Mesothelial cell of epicardium (in vitro differentiated cells): Measurements from ENCODE around the gene ZMIZ2. TPM values are rescaled to one million over a fixed set of nuclear protein-coding genes. Genes with fewer than 3 reads are reported as not detected.
"Not testable (repeated sequence)": the region's sequence is repeated elsewhere in the genome, so short reads cannot be mapped to it uniquely, and the experiment has no call there.

Experiments
- DNase-seq, 2 experiments: peaks; one replicate each; pipeline ENCODE4 v3.0.0; 2021; ENCODE audit warnings: low spot score in 2 of 2; ENCODE audit not compliant: unreplicated experiment in 2 of 2
- H3K27ac Mint-ChIP-seq: 2 replicates; pipeline ENCODE4 v1.8.0; 2021; ENCODE audit warnings: mixed read lengths
- H3K27me3 Mint-ChIP-seq: 2 replicates; pipeline ENCODE4 v1.8.0; 2021; ENCODE audit warnings: low read depth, mixed read lengths
- H3K36me3 Mint-ChIP-seq: 2 replicates; pipeline ENCODE4 v1.8.0; 2021; ENCODE audit warnings: mixed read lengths
- H3K4me1 Mint-ChIP-seq: 2 replicates; pipeline ENCODE4 v1.8.0; 2021; ENCODE audit warnings: mixed read lengths
- H3K4me3 Mint-ChIP-seq: 2 replicates; pipeline ENCODE4 v1.8.0; 2021; ENCODE audit warnings: mild to moderate bottlenecking, moderate library complexity, mixed read lengths
- H3K9me3 Mint-ChIP-seq: 2 replicates; pipeline ENCODE4 v1.8.0; 2021; ENCODE audit warnings: mixed read lengths
- total RNA-seq: library from RNA; stranded (reverse); gene quantifications from 3 replicates; pipeline ENCODE4 v1.2.1, GENCODE V29; 2021
- TF ChIP-seq, protein P1 (sequence below): fragments of 200-600 bp; sonication (generic); IDR thresholded peaks from one replicate; pipeline ENCODE4 v1.5.0; 2021; ENCODE audit warnings: antibody characterized with exemption; ENCODE audit not compliant: unreplicated experiment

The ZMIZ2 gene
- total RNA-seq, 1 donor from 2014 or later: 164 TPM

DNA sequence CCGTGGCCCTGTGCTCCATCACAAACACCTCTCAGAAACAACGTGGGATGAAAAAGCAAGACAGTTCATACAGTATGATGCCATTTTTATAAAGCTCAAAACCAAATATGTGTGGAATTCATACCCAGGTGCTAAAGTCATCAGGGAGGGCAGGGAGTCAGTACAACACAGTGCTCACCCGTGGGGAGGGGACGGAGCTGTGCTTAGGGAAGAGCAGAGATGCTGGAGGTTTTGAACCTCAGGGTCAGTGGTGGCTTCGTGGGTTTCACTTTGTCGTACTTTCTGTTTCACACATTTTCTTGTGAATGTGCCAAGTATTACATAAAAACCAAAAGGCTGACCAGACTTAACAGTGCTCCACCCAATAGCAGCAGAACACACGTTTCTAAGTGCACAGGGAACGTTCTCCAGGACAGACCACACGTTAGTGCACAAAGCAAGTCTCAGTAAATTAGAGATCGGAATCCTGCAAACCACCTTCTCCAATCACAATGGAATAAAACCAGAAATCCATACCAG lies 21.2 kb downstream of the ZMIZ2 start:
- DNase-seq: no peak
- peaks cover 30% of the 10 kb centered on the region for H3K4me1 Mint-ChIP-seq
- H3K27me3 Mint-ChIP-seq: no peaks in the 10 kb centered on the region
- H3K27ac Mint-ChIP-seq: peak overlapping the region; percentile 59
- TF ChIP-seq, protein P1, sequence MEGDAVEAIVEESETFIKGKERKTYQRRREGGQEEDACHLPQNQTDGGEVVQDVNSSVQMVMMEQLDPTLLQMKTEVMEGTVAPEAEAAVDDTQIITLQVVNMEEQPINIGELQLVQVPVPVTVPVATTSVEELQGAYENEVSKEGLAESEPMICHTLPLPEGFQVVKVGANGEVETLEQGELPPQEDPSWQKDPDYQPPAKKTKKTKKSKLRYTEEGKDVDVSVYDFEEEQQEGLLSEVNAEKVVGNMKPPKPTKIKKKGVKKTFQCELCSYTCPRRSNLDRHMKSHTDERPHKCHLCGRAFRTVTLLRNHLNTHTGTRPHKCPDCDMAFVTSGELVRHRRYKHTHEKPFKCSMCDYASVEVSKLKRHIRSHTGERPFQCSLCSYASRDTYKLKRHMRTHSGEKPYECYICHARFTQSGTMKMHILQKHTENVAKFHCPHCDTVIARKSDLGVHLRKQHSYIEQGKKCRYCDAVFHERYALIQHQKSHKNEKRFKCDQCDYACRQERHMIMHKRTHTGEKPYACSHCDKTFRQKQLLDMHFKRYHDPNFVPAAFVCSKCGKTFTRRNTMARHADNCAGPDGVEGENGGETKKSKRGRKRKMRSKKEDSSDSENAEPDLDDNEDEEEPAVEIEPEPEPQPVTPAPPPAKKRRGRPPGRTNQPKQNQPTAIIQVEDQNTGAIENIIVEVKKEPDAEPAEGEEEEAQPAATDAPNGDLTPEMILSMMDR: no peak
- H3K36me3 Mint-ChIP-seq: peaks cover 18% of the 10 kb centered on the region
- no peaks in the 10 kb centered on the region for H3K9me3 Mint-ChIP-seq
- no peak overlapping the region for H3K4me3 Mint-ChIP-seq

DNA sequence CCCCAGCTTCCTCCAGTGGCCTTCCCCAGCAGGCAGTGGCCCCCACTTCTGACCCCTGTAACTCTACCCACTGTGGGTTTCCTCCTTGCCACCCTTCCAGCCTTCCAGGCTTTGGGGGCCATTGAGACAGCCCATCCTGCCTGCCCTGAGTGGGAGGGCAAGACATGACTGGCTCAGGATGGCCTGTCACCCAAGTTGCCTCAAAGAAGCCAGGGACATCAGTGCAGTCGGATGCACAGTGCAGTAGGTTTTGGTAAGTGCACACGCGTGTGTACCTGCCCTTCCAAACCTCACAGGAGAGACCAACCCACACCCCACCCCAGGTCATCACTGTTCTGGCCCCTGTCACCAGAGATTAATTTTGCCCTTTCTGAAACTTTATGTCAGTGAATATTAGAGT lies 22.7 kb downstream of the ZMIZ2 start:
- H3K27ac Mint-ChIP-seq: peak overlapping the region; percentile 50
- H3K36me3 Mint-ChIP-seq: peaks cover 15% of the 10 kb centered on the region
- no peaks in the 10 kb centered on the region for H3K9me3 Mint-ChIP-seq
- no peak for DNase-seq
- H3K4me3 Mint-ChIP-seq: no peak overlapping the region
- H3K4me1 Mint-ChIP-seq: peaks cover 30% of the 10 kb centered on the region
- TF ChIP-seq, protein P1: no peak
- H3K27me3 Mint-ChIP-seq: no peaks in the 10 kb centered on the region

DNA sequence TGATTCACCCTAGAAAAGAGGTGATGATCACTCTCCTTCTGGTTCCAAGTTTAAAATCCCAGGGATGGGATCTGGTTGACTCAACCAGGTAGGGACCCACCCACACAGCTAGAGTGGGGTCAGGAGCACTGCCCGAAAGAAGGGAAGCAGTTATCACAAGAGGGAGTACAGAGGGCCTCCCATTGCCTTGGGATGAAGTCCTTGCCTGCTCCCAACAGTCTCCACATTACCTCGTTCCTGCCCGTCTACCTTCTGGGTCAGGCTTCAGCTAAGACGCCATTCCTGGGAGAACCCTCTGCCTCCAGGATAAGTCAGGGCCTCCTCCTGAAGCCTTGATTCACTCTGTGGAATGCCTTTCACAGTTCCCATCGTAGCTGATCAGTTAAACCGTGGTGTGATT lies 23.8 kb downstream of the ZMIZ2 start:
- TF ChIP-seq, protein P1: no peak
- no peak overlapping the region for H3K27ac Mint-ChIP-seq
- peaks cover 30% of the 10 kb centered on the region for H3K4me1 Mint-ChIP-seq
- H3K36me3 Mint-ChIP-seq: peaks cover 9% of the 10 kb centered on the region
- DNase-seq: no peak
- H3K9me3 Mint-ChIP-seq: no peaks in the 10 kb centered on the region
- H3K4me3 Mint-ChIP-seq: no peak overlapping the region
- H3K27me3 Mint-ChIP-seq: no peaks in the 10 kb centered on the region

DNA sequence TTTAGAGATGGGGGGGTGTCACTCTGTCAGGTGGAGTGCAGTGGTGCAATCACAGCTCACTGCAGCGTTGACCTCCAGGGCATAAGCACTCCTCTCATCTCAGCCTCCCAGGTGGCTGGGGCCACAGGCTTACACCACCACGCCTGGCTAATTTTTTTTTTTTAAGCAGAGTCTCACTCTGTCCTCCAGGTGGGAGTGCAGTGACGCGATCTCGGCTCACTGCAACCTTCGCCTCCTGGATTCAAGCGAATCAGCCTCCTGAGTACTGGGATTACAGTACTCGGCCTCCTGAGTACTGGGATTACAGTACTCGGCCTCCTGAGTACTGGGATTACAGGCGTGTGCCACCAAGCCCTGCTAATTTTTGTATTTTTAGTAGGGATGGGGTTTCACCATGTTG lies 24.2 kb downstream of the ZMIZ2 start:
- Mint-ChIP-seq H3K36me3 (peaks cover 5% of the 10 kb centered on the region), H3K27me3 (no peaks in the 10 kb centered on the region), H3K4me3 (no peak overlapping the region), H3K27ac (no peak overlapping the region), H3K9me3 (no peaks in the 10 kb centered on the region), H3K4me1 (peaks cover 27% of the 10 kb centered on the region)
- DNase-seq: no peak
- TF ChIP-seq, protein P1: no peak

DNA sequence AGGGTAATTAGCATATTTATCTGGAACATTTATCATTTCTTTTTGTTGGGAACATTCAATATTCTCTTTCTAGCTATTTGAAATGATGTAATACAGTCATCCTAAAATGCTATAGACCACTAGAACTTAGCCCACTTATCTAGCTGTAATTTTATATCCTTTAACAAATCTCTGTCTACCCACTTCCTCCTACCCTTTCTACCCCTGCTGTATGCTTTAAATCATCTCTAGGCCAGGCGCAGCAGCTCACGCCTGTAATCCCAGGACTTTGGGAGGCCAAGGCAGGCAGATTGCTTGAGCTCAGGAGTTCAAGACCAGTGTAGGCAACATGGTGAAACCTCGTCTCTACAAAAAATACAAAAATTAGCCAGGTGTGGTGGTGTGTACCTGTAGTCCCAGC lies 25.8 kb downstream of the ZMIZ2 start:
- H3K27me3 Mint-ChIP-seq, H3K4me3 Mint-ChIP-seq, H3K36me3 Mint-ChIP-seq, H3K9me3 Mint-ChIP-seq, DNase-seq, H3K27ac Mint-ChIP-seq: not testable (repeated sequence)
- peaks cover 11% of the 10 kb centered on the region for H3K4me1 Mint-ChIP-seq

DNA sequence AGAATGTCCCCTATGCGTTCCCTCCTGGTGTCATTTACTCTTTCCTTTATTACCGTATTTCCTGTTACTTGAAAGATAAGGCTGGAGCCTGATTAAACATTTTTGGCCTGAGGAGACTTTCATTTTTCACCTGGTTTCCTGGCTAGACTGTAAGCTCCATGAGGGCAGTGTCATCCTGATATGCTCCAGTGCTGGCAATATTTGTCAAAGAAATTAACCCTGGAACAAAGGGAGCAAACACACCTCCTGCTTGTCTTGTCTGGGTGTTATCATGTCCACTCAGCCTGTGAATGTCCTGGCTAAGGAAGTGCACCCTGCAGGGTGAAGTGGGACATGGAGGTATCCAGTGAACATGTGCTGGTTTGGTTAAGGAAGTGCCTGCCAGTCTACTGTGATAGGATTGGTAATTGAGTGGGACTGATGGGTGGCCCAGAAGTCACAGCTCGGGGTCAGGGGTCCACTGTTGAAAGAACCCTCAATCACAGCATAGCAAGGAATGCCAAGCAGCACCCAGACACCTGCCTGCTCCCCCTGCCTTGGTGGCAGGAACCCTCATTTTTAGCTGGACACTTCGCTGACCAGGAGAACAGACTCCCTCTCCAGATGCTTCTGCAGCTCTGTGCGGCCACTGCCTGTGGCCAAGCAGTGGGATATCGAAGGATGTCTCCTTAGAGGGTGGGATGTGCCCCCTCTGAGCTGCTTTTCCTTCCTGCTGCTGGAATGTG lies 26.9 kb downstream of the ZMIZ2 start:
- no peak overlapping the region for H3K4me3 Mint-ChIP-seq
- H3K9me3 Mint-ChIP-seq: no peaks in the 10 kb centered on the region
- DNase-seq: no peak
- no peaks in the 10 kb centered on the region for H3K27me3 Mint-ChIP-seq
- no peak overlapping the region for H3K27ac Mint-ChIP-seq
- H3K36me3 Mint-ChIP-seq: no peaks in the 10 kb centered on the region
- TF ChIP-seq, protein P1: no peak
- H3K4me1 Mint-ChIP-seq: peaks cover 3% of the 10 kb centered on the region
